Measurements from ENCODE around the gene EPDR1. TPM values are rescaled to one million over a fixed set of nuclear protein-coding genes. Genes with fewer than 3 reads are reported as not detected.

The EPDR1 gene
- total and polyA plus RNA-seq, 2 experiments from 2014 or later, result 44.2 to 51.9 TPM

DNA sequence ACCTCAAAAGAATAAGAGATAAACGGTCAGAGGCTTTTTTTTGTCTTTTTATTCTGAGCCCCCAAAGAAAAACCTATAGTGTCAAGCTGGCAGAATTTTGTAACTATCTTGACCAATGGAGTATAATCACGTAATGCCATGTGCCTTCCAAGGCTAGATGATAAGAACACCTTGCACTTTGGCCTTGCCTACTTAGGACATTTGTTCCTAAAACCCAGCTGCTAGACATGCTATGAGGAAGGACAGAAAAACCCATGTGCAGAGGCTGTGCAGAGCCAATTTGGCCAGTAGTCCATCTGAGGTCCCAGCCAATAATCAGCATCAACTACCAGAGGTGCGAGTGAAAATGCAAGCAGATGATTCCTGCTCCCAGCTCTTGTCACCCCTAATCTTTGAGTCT lies 69.9 kb downstream of the EPDR1 start:
- H3K4me1 ChIP-seq (ENCODE audit: low read depth), result no peaks in the 10 kb centered on the region
- no peaks in the 10 kb centered on the region for H3K27me3 ChIP-seq
- no peaks in the 10 kb centered on the region for H3K36me3 ChIP-seq
- no peak overlapping the region for H3K27ac ChIP-seq
- H3K9me3 ChIP-seq (ENCODE audit: low read depth), result no peaks in the 10 kb centered on the region
- TF ChIP-seq CTCF (IDR thresholded peaks at IDR 0.05; ENCODE audit: low read depth, low read length), result no peak
- no peak overlapping the region for H3K4me3 ChIP-seq
- no peak for DNase-seq (ENCODE audit: low read depth in 1 of 2, low spot score in 1 of 2)

GRCh38 chr7:37993060-37993501 lies 72.6 kb downstream of the EPDR1 start:
- Histone ChIP-seq H3K27ac (no peak overlapping the region), H3K36me3 (no peaks in the 10 kb centered on the region), H3K27me3 (no peaks in the 10 kb centered on the region), H3K4me1 (ENCODE audit: low read depth) (no peaks in the 10 kb centered on the region), H3K9me3 (ENCODE audit: low read depth) (no peaks in the 10 kb centered on the region), H3K4me3 (no peak overlapping the region)
- DNase-seq (ENCODE audit: low read depth in 1 of 2, low spot score in 1 of 2), result no peak
- TF ChIP-seq CTCF (IDR thresholded peaks at IDR 0.05; ENCODE audit: low read depth, low read length), result no peak

- Histone ChIP-seq H3K27me3 (no peaks in the 10 kb centered on the region), H3K27ac (no peak overlapping the region), H3K36me3 (no peaks in the 10 kb centered on the region), H3K4me1 (ENCODE audit: low read depth) (peaks cover 18% of the 10 kb centered on the region), H3K4me3 (no peak overlapping the region), H3K9me3 (ENCODE audit: low read depth) (no peaks in the 10 kb centered on the region)
- DNase-seq (ENCODE audit: low read depth in 1 of 2, low spot score in 1 of 2), result peak in 1 of 2 donors; percentile 24
- TF ChIP-seq CTCF (IDR thresholded peaks at IDR 0.05; ENCODE audit: low read depth, low read length), result no peak
Measured at GRCh38 chr7:37999673-38000072, 79.2 kb downstream of the EPDR1 start.

DNA sequence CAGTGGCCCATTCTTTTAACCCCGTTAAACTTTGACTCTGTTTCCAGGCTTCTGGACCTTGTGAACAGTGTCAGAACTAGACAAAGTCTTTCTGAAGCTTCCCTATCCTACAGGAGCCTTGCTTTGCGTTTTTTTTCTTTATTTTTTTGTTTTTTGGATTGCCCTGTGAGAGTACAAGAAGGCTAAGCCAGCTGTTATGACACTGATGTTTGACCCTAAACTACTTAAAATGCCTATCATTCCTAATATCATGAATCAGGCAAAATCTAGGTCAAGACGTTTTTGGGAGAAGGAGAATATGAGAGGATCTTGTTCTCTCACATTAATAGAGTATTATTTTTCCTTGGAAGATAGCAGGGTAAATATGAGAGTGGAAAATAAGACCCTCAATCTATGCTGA lies 79.8 kb downstream of the EPDR1 start:
- DNase-seq (ENCODE audit: low read depth in 1 of 2, low spot score in 1 of 2), result peak in 1 of 2 donors; percentile 35
- H3K27me3 ChIP-seq, result no peaks in the 10 kb centered on the region
- H3K4me1 ChIP-seq (ENCODE audit: low read depth), result peaks cover 18% of the 10 kb centered on the region
- H3K4me3 ChIP-seq, result no peak overlapping the region
- H3K27ac ChIP-seq, result no peak overlapping the region
- no peaks in the 10 kb centered on the region for H3K36me3 ChIP-seq
- no peak for TF ChIP-seq CTCF (IDR thresholded peaks at IDR 0.05; ENCODE audit: low read depth, low read length)
- no peaks in the 10 kb centered on the region for H3K9me3 ChIP-seq (ENCODE audit: low read depth)

Other genes with a start within 250 kb of the EPDR1 start
- 0.51 TPM in 1 of 2 replicates, not detected in the other for gene GPR141, start 236.9 kb upstream of the EPDR1 start, total RNA-seq
- gene GPR141, start 236.9 kb upstream of the EPDR1 start, polyA plus RNA-seq, result not detected in 2 replicates
- gene NME8, start 72.0 kb upstream of the EPDR1 start, total RNA-seq, result 0.06 and 0.07 TPM in 2 replicates
- gene NME8, start 72.0 kb upstream of the EPDR1 start, polyA plus RNA-seq, result 1.5 TPM in 1 of 2 replicates, not detected in the other
- 4.6 and 4.7 TPM in 2 replicates for gene SFRP4, start 3.8 kb upstream of the EPDR1 start, total RNA-seq
- gene SFRP4, start 3.8 kb upstream of the EPDR1 start, polyA plus RNA-seq, result 7.5 and 8.6 TPM in 2 replicates